ENCODE measurements around the gene KLK11.
A peak's percentile ranks its signal among the peaks of the same experiment; 100 is the strongest.

The KLK11 gene, protein sequence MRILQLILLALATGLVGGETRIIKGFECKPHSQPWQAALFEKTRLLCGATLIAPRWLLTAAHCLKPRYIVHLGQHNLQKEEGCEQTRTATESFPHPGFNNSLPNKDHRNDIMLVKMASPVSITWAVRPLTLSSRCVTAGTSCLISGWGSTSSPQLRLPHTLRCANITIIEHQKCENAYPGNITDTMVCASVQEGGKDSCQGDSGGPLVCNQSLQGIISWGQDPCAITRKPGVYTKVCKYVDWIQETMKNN

GRCh38 chr19:51026554-51026831 lies at the start of gene KLK11:
Gene KLK11, minus strand, starts transcription at chr19:51026616. Its CDS starts 985 bp downstream, at chr19:51025631.
- Histone ChIP-seq H3K4me1 (ENCODE audit: control insufficient read depth, insufficient read depth, low read length, unreplicated experiment) (no peaks in the 10 kb centered on the region), H3K27me3 (ENCODE audit: insufficient read depth, low read length) (peaks cover 45% of the 10 kb centered on the region)

GRCh38 chr19:51075998-51076397 lies 49.6 kb upstream of the KLK11 start:
- Histone ChIP-seq H2AFZ (ENCODE audit: low read length, unreplicated experiment) (no peak overlapping the region), H3K79me2 (ENCODE audit: control insufficient read depth, insufficient read depth, low read length, unreplicated experiment) (no peaks in the 10 kb centered on the region), H3K4me1 (ENCODE audit: control insufficient read depth, insufficient read depth, low read length, unreplicated experiment) (no peaks in the 10 kb centered on the region), H3K27me3 (ENCODE audit: insufficient read depth, low read length) (no peaks in the 10 kb centered on the region), H3K36me3 (ENCODE audit: insufficient read depth, low read length) (no peaks in the 10 kb centered on the region), H3K27ac (ENCODE audit: low read depth, low read length) (no peak overlapping the region), H3K4me3 (ENCODE audit: low read depth, low read length) (no peak overlapping the region)

More at GRCh38 chr19:51026554-51026831, at the start of gene KLK11:
- H3K27ac ChIP-seq (ENCODE audit: low read depth, low read length) = no peak within 1 kb of the TSS
- no peaks in the 10 kb centered on the region for H3K36me3 ChIP-seq (ENCODE audit: insufficient read depth, low read length)
- H3K79me2 ChIP-seq (ENCODE audit: control insufficient read depth, insufficient read depth, low read length, unreplicated experiment) = no peaks in the 10 kb centered on the region
- no peak within 1 kb of the TSS for H3K4me3 ChIP-seq (ENCODE audit: low read depth, low read length)
- H2AFZ ChIP-seq (ENCODE audit: low read length, unreplicated experiment) = no peak within 1 kb of the TSS

- no peaks in the 10 kb centered on the region for H3K36me3 ChIP-seq (ENCODE audit: insufficient read depth, low read length)
- H3K4me1 ChIP-seq (ENCODE audit: control insufficient read depth, insufficient read depth, low read length, unreplicated experiment) = no peaks in the 10 kb centered on the region
- H3K4me3 ChIP-seq (ENCODE audit: low read depth, low read length) = no peak overlapping the region
- H3K79me2 ChIP-seq (ENCODE audit: control insufficient read depth, insufficient read depth, low read length, unreplicated experiment) = no peaks in the 10 kb centered on the region
- no peak overlapping the region for H2AFZ ChIP-seq (ENCODE audit: low read length, unreplicated experiment)
- H3K27me3 ChIP-seq (ENCODE audit: insufficient read depth, low read length) = no peaks in the 10 kb centered on the region; the same call in none of the 2 replicates
- no peak overlapping the region for H3K27ac ChIP-seq (ENCODE audit: low read depth, low read length)
Measured at GRCh38 chr19:51071095-51071405, 44.6 kb upstream of the KLK11 start.

- Histone ChIP-seq H3K27ac (ENCODE audit: low read depth, low read length) (no peak overlapping the region), H3K4me1 (ENCODE audit: control insufficient read depth, insufficient read depth, low read length, unreplicated experiment) (no peaks in the 10 kb centered on the region), H3K27me3 (ENCODE audit: insufficient read depth, low read length) (peaks cover 1% of the 10 kb centered on the region), H3K36me3 (ENCODE audit: insufficient read depth, low read length) (no peaks in the 10 kb centered on the region), H2AFZ (ENCODE audit: low read length, unreplicated experiment) (no peak overlapping the region), H3K79me2 (ENCODE audit: control insufficient read depth, insufficient read depth, low read length, unreplicated experiment) (no peaks in the 10 kb centered on the region), H3K4me3 (ENCODE audit: low read depth, low read length) (no peak overlapping the region)
Measured at GRCh38 chr19:51070334-51071094, 44.1 kb upstream of the KLK11 start.

GRCh38 chr19:51066393-51067186 lies 40.2 kb upstream of the KLK11 start:
- Histone ChIP-seq H3K36me3 (ENCODE audit: insufficient read depth, low read length) (no peaks in the 10 kb centered on the region), H3K27ac (ENCODE audit: low read depth, low read length) (no peak overlapping the region), H3K4me3 (ENCODE audit: low read depth, low read length) (no peak overlapping the region), H2AFZ (ENCODE audit: low read length, unreplicated experiment) (no peak overlapping the region), H3K4me1 (ENCODE audit: control insufficient read depth, insufficient read depth, low read length, unreplicated experiment) (no peaks in the 10 kb centered on the region), H3K79me2 (ENCODE audit: control insufficient read depth, insufficient read depth, low read length, unreplicated experiment) (no peaks in the 10 kb centered on the region), H3K27me3 (ENCODE audit: insufficient read depth, low read length) (peaks cover 12% of the 10 kb centered on the region)

DNA sequence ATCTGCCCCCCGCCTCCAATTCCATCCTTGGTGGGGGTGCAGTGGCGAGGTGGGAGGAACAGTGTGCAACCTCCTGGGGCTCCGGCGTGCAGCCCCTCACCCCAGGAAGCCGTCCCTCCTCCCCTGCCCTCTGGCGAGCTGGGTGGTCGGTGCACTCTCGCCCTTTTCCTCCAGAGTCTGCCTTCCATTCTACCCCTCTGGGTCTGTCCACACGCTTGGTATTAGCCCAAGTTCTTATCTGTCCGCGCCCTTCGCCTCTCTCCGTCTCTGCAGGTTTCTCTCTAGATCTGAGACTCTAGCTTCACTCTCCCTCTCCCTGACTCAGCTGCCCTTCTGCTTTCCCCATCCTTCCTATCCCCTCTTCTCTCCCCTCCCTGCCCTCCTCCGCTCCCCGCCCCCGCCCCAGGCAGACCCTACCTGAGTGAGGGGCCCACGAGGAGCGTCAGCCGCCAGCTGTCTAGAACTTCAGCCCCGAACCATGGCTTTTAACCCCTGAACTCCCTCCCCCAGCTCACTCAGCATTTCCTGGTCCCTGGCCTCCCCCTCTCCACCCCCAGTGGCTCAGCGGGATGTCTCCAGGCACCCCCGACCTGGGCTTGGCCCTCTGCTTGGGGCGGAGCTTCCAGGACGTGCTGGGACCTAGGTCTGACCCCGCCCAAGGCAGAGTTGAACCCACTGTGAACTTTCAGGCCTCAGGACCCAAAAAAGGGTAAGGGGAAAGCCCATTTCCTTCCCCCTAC lies 39.0 kb upstream of the KLK11 start:
- H3K4me3 ChIP-seq (ENCODE audit: low read depth, low read length) = no peak overlapping the region
- H3K4me1 ChIP-seq (ENCODE audit: control insufficient read depth, insufficient read depth, low read length, unreplicated experiment) = no peaks in the 10 kb centered on the region
- H2AFZ ChIP-seq (ENCODE audit: low read length, unreplicated experiment) = no peak overlapping the region
- H3K27ac ChIP-seq (ENCODE audit: low read depth, low read length) = no peak overlapping the region
- H3K27me3 ChIP-seq (ENCODE audit: insufficient read depth, low read length) = peaks cover 15% of the 10 kb centered on the region
- no peaks in the 10 kb centered on the region for H3K36me3 ChIP-seq (ENCODE audit: insufficient read depth, low read length)
- no peaks in the 10 kb centered on the region for H3K79me2 ChIP-seq (ENCODE audit: control insufficient read depth, insufficient read depth, low read length, unreplicated experiment)

DNA sequence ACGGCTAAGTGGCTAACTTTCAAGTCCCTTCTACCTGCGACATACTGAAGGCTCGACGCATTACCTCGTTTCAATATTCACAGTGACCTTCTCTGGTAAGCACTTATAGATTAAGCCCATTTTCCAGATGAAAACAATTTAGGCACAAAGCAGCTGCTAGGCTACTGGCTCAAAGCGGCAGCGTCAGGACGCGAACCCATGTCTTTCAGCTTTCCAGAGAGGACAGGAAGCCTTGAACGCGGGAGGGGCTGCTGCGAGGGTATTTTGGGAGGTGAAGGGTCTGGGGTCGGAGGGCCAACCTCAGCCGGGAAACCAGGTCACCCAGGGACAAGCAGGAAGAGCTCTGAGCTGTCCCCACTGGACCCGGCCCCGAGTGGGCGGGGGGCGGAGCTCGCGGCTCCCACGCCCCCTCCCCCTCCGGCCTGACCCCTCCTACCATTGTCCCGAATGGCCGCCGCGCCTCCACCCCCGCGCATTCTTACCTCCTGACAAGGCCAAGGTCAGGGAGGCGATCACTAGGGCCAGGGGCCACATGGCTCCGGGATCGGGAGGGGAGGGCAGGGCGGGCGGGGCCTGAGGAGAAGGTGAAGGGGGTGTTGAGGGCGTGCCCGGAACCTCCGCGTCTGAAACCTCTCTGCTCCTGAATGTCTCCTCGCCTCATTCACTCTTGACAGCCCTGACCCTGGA lies 38.3 kb upstream of the KLK11 start, which contains the start of gene KLK13:
TSS of gene KLK13 (minus strand) at position 559 of the 687 bp plus-strand sequence. CDS start at position 534, 25 bp downstream.
- Histone ChIP-seq H3K79me2 (ENCODE audit: control insufficient read depth, insufficient read depth, low read length, unreplicated experiment) (no peaks in the 10 kb centered on the region), H3K4me3 (ENCODE audit: low read depth, low read length) (peak within 1 kb of the TSS; percentile 45; the same call in 1 of the 2 replicates), H3K36me3 (ENCODE audit: insufficient read depth, low read length) (no peaks in the 10 kb centered on the region), H3K27me3 (ENCODE audit: insufficient read depth, low read length) (peaks cover 15% of the 10 kb centered on the region), H2AFZ (ENCODE audit: low read length, unreplicated experiment) (no peak within 1 kb of the TSS), H3K4me1 (ENCODE audit: control insufficient read depth, insufficient read depth, low read length, unreplicated experiment) (no peaks in the 10 kb centered on the region), H3K27ac (ENCODE audit: low read depth, low read length) (no peak within 1 kb of the TSS)

DNA sequence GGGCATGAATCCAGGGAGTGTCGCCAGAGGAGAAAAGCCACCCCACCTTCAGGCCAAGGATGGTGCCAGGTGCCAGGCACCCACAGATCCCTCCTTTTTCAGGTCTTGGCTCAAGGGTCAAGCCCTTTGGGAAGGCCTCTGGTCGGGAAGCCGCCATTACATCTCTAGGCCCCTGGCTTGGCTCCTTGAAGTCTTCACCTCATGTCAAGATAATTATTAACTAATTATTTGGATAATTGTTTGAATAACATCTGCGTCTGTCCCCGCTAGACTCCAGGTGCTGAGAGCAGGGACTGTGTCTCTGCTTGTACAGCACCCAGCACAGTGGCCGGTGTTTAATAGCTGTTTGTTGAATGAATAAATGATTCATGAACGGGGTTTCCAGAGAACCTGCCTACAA lies 37.2 kb upstream of the KLK11 start:
- Histone ChIP-seq H3K36me3 (ENCODE audit: insufficient read depth, low read length) (no peaks in the 10 kb centered on the region), H3K4me3 (ENCODE audit: low read depth, low read length) (no peak overlapping the region), H2AFZ (ENCODE audit: low read length, unreplicated experiment) (no peak overlapping the region), H3K27ac (ENCODE audit: low read depth, low read length) (no peak overlapping the region), H3K79me2 (ENCODE audit: control insufficient read depth, insufficient read depth, low read length, unreplicated experiment) (no peaks in the 10 kb centered on the region), H3K27me3 (ENCODE audit: insufficient read depth, low read length) (peaks cover 17% of the 10 kb centered on the region), H3K4me1 (ENCODE audit: control insufficient read depth, insufficient read depth, low read length, unreplicated experiment) (no peaks in the 10 kb centered on the region)

DNA sequence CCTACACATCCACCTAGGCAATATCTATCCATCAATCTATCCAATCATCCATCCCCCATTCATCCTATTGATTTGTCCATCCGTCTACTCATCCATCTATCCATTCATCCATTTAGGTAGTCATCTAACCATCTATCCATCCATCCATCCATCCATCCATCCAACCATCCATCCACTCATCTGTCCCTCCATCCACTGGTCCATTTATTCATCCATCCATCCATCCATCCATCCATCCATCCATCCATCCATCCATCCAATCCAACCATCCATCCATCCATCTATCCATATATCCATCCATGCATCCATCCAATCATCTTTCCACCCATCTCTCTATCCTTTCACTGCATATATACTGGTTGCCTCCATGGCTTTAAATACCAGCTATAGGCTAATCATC lies 34.6 kb upstream of the KLK11 start:
- H3K27me3 ChIP-seq (ENCODE audit: insufficient read depth, low read length) = peaks cover 32% of the 10 kb centered on the region
- H3K4me3 ChIP-seq (ENCODE audit: low read depth, low read length) = no peak overlapping the region
- H3K36me3 ChIP-seq (ENCODE audit: insufficient read depth, low read length) = no peaks in the 10 kb centered on the region
- no peaks in the 10 kb centered on the region for H3K4me1 ChIP-seq (ENCODE audit: control insufficient read depth, insufficient read depth, low read length, unreplicated experiment)
- no peak overlapping the region for H2AFZ ChIP-seq (ENCODE audit: low read length, unreplicated experiment)
- H3K79me2 ChIP-seq (ENCODE audit: control insufficient read depth, insufficient read depth, low read length, unreplicated experiment) = no peaks in the 10 kb centered on the region
- no peak overlapping the region for H3K27ac ChIP-seq (ENCODE audit: low read depth, low read length)

GRCh38 chr19:51060336-51060735 lies 33.9 kb upstream of the KLK11 start:
- Histone ChIP-seq H3K79me2 (ENCODE audit: control insufficient read depth, insufficient read depth, low read length, unreplicated experiment) (no peaks in the 10 kb centered on the region), H3K27me3 (ENCODE audit: insufficient read depth, low read length) (peaks cover 34% of the 10 kb centered on the region), H3K27ac (ENCODE audit: low read depth, low read length) (no peak overlapping the region), H3K36me3 (ENCODE audit: insufficient read depth, low read length) (no peaks in the 10 kb centered on the region), H2AFZ (ENCODE audit: low read length, unreplicated experiment) (no peak overlapping the region), H3K4me3 (ENCODE audit: low read depth, low read length) (no peak overlapping the region), H3K4me1 (ENCODE audit: control insufficient read depth, insufficient read depth, low read length, unreplicated experiment) (no peaks in the 10 kb centered on the region)
